ACHN (cell line): ENCODE results near the gene KCNE1.

Experiments used
- DNase-seq: peaks from one replicate; pipeline ENCODE4 v3.0.0-alpha.2; 2015
- in situ Hi-C: cut with HindIII; loops from 2 replicates; pipeline ENCODE4 v1.10.0; 2017; ENCODE audit warnings: low sequenced_read_pairs, low pct_ligation_motif_present, low pct_unique_long_range_greater_than_20kb

Gene KCNE1

DNA sequence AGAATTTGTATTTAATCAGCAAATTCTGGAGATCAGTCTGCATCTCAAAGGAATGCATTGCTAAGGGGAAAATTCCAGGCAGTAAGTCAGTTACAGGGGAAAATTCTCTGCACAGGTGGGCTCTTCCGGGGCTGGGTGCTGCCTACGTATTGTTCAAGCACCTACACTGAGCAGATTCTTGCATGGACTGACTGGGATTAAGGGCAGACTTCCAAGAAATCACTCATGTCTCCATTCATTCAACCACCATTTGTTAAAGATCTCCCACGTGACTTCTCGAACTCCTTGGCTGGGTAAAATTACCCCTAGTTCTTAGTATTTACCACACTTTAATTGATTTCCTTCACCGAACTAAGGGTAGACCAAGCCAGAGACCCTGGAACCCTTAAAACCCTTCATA is 28.2 kb upstream of the KCNE1 start:
- in situ Hi-C loops = no loop called here
- DNase-seq = no peak

DNA sequence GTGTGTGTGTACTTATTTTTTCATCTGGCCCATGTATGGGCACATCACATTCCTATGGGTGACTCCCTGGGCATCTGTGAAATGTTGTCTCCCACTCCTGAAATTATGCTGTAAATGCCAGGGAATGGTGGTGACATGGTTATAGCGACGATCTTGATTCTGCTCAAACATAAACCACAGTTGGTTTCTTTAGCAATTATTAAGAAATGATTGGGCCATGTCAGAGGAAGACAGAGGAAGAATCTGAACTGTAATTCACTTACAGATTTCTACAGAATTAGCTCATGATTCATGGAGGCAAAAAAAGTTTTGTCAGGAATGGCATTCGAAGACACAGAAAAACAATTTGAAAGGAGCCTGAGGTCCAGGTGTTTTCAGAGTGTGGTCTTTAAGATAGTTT is 25.8 kb upstream of the KCNE1 start:
- in situ Hi-C loops = no loop called here
- DNase-seq = no peak

GRCh38 chr21:34536820-34537219 is 24.8 kb upstream of the KCNE1 start:
- no peak for DNase-seq
- in situ Hi-C loops = no loop called here

DNA sequence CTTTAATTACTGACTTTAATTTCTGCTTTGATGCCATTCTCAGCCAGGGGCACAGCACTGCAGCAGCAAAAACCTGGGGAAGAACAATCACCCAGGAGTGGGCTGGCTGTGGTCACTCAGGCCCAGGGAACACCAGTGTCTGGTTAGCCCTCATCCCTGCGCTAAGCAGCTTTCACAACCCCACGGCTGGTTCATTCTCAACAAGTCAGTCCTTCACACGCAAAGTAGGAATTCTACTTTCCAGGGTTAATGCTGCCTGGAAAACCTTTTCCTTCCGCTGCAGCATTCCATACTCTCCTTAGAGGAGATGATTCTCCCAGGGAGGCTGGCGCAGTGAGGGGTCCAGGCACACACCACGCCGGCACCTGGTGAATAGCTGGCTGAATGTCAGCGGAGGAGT is 24.3 kb upstream of the KCNE1 start:
- no peak for DNase-seq
- in situ Hi-C loops = no loop called here

DNA sequence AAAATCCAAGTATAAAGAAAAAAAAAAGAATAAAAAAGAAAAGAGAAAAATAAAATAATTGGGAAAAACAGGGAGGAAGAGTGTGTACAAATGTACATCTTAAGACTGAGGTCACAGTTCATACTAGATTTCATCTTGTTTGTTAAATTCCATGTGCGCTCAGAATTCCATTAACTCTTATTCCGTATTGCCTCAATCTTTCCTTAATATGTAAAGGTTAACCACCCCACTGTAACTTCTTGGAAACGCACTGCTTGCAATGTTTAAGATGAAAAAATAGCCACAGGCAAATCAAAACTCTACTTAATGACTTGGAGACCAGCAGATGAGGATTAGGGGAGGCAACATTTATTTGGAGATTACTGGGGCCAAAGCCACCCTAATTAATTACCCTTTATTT is 23.9 kb upstream of the KCNE1 start:
- DNase-seq = no peak
- in situ Hi-C loops = no loop called here

DNA sequence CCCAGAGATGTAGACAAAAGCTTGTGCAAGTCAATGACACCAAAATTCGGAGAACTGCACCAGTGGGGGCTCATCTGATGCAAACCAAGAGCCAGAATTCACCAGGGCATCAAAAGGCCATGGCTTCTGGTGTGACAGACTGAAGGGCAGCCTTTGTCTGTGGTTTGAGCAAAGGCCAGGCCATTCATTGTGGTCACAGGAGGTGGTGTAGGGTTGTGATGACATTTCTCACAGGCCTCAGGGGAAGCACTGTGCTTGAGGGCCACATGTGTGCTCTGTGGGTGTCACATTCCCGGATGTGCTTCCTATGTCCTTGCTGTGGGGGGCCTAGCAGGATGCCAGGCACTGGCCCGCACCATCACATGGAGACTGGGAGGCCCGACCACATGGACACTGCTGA is 22.5 kb upstream of the KCNE1 start:
- in situ Hi-C loops = no loop called here
- DNase-seq = no peak

GRCh38 chr21:34533938-34534337 is 21.9 kb upstream of the KCNE1 start:
- in situ Hi-C loops = no loop called here
- DNase-seq = no peak

DNA sequence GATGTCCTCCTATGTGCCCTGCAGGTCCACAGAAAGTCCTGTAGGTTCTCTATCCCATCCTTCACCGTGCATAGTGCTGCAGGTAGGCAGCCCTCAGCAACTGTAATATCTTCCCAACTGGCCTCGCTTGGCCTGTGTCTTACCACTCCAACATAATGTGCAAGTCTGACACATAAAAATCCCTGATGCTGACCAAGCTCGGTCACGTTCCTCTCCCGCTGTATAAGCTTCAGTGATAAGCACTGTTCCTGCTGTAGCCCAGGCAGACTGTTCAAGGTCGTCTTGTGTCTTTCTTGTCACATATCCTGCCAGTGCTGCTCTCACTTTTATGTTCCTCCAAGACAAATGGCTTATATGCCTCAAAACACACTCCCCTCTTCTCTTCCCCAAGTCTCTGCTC is 19.4 kb upstream of the KCNE1 start:
- no peak for DNase-seq
- in situ Hi-C loops = no loop called here

DNA sequence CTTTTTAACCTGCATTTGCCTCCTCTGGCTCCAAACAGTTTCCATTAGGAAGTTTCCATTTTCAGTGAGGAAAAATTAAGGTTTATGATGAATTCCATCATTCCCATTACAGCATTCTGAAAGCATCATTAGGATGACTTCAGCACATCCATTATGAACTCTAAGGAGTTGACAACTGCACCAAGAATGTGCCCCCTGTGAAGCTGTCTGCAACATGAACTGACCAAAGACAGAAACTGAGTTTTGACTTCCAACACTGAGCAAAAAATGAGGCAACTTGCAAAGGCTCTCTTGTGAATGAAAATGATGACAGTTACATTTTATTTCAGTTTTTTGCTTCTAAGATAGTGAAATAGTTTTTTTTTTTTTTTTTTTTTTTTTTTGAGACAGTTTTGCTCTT is 18.3 kb upstream of the KCNE1 start:
- in situ Hi-C loops = no loop called here
- no peak for DNase-seq

DNA sequence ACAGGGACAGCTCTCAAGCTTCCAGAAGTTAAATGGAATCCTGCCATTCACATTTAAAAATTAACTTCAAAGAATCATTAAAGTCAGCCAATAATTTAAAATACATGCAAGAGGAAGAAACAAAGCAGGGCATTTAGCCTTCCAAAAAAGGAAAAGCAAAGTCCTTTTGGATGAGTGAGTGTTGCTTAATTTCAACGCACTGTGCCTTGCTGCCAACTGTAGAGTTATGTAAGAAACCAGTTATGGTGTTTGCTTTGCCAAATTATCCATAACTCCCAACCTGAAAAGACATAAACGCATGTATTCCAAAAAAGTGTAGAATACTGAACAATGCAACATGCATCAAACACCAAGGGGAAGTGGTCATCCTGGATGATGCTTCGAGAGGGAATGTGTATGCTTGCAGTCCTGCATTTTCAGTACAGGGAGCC is 16.1 kb upstream of the KCNE1 start:
- no peak for DNase-seq
- in situ Hi-C loops = no loop called here

DNA sequence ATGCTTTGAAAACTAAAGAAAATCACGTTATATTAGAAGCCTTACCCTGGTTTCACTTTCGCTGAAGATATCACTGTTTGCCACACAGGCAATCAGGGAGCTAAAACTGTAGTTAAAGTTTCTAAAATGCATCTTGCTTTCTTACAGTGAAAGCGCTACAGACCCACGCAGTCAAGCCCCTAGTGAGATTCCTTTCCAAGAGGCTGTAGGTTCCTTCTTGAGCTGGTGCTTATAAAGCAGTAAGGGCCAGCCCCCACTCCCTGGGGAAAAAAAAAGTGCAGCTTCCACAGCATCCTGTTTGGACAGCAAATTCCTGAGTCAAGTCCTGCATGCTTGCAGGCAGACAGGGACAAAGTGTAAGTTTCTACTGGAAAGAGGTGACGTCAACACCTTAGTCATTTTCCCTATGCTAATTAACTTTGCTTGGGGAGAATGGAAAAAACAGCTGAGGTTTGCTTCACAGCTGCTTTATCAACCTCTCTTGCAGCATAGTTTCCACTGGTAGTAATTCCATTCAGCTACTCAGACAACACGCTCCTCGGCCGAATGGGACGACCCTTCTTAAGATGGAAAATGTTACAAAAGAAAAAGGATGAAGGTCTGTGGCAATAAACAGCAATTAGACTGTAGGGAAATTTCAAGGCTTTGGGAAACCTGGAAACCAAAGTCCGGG is 14.7 kb upstream of the KCNE1 start:
- in situ Hi-C loops = no loop called here
- DNase-seq = peak; percentile 94

DNA sequence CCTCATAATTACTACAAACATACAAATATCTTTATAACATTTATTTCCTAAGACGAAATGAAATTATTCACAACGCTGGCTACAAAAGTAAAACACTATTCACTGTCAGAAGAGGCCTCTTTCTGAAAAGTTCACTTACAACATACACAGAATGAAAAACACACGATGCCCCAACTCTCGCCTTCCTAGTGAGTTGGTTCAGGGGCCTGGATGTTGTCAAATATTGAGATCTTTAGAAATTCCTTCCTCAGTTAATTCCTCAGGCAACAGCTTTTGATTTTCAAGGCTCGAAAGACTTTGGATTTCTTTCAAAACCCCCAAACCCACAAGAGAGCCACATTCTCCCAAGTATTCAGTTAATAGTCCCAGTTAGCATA is 14.2 kb upstream of the KCNE1 start:
- in situ Hi-C loops = no loop called here
- peak; percentile 25 for DNase-seq

- peak; percentile 7 for DNase-seq
- in situ Hi-C loops = no loop called here
These were observed 12.9 kb upstream of the KCNE1 start for GRCh38 chr21:34524646-34525601.

DNA sequence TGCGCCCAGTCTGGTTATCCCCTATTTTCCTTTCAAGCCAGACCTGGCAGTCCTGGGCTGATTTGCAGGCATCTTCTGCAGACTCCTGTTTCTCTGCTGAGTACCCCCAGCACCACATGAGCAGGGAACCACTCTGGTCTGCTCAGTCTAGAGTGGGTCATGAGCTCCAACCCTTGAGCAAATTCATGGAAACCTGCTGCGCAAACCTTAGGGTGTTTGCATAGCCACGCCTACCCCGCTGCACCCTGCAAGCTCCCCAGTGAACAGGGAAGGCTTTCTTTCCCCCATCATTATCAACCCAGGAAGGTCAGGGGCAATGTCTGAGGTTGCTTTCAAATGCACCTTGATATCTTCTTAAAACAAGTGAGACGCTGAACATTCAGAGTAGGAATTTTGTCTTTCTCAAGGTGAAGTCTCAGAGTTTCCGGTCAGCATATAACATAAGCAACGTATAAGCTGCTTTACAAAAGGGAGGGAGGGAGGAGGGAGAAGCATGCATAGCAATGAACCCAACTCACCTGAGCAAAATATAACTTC is 11.1 kb upstream of the KCNE1 start:
- DNase-seq = no peak

DNA sequence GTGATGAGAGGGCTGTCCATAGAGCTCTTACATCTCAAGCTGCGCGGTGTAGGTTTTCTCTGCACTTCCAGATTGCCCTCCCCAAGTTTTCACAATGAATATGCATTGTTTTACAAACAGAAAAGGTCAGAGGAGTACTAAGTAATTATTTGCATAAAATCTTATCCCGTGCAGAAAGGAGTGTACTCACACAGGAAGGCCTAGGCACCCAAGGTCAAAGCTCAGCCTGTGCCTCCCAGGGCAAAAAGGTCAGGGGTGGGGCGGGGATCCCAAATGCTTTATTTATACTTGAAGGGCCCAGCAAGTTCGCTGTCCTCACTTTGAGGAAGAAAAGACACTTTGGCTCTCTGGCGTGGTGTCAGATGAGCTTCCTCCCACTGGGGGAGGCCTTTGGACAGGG is 10.3 kb upstream of the KCNE1 start:
- in situ Hi-C loops = no loop called here
- DNase-seq = no peak

More for the DNA sequence above, 11.1 kb upstream of the KCNE1 start:
- in situ Hi-C loops = no loop called here

GRCh38 chr21:34521561-34521960 is 9.6 kb upstream of the KCNE1 start:
- in situ Hi-C loops = no loop called here

GRCh38 chr21:34520764-34521508 is 8.9 kb upstream of the KCNE1 start:
- DNase-seq = no peak
- in situ Hi-C loops = no loop called here

More at GRCh38 chr21:34521561-34521960, 9.6 kb upstream of the KCNE1 start:
- no peak for DNase-seq

DNA sequence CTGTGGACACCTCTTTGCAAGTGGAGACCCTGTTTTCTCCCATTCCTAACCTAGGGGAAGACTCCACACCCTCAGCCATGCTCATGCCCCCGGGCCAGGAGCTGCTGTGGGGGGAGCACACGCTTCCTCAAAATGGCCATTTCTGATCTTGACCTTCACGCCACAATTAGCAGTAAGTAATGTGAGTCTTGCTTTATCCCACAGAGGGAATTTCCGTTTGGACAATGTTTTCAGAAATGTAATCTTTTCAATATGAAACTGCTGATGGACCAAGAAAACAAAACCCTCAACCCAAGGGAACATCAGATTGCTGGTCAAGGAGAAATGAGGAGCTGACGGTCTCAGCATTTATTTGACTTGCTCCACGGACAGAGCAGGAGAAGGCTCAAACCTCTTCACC is 8.3 kb upstream of the KCNE1 start:
- in situ Hi-C loops = no loop called here
- no peak for DNase-seq

GRCh38 chr21:34519694-34520093 is 7.7 kb upstream of the KCNE1 start:
- in situ Hi-C loops = no loop called here
- no peak for DNase-seq
